Rectal smooth muscle tissue (tissue), 1 donor: ENCODE measurements around the gene NRSN1.

ENCODE experiments used
- H3K27ac ChIP-seq: one replicate; pipeline ENCODE4 v1.7.0; 2013; ENCODE audit warnings: low read depth, low read length, inconsistent platforms
- H3K27me3 ChIP-seq: one replicate; pipeline ENCODE4 v1.7.0; 2013; ENCODE audit warnings: low read length; ENCODE audit not compliant: control insufficient read depth, insufficient read depth
- H3K36me3 ChIP-seq: one replicate; pipeline ENCODE4 v1.7.0; 2013; ENCODE audit warnings: low read length; ENCODE audit not compliant: control insufficient read depth, insufficient read depth
- H3K4me1 ChIP-seq: one replicate; pipeline ENCODE4 v1.7.0; 2013; ENCODE audit warnings: low read length; ENCODE audit not compliant: control insufficient read depth, insufficient read depth
- H3K4me3 ChIP-seq: one replicate; pipeline ENCODE4 v1.7.0; 2013; ENCODE audit warnings: low read length
- H3K9ac ChIP-seq: one replicate; pipeline ENCODE4 v1.7.0; 2013; ENCODE audit warnings: low read length

The NRSN1 gene

GRCh38 chr6:24125980-24126379, at the start of gene NRSN1:
Gene NRSN1 (plus strand): TSS chr6:24126215. CDS start chr6:24134328, 8,113 bp downstream.
- Histone ChIP-seq H3K27me3 (no peaks in the 10 kb centered on the region), H3K4me1 (no peaks in the 10 kb centered on the region), H3K27ac (no peak within 1 kb of the TSS), H3K36me3 (no peaks in the 10 kb centered on the region), H3K9ac (no peak within 1 kb of the TSS), H3K4me3 (peak within 1 kb of the TSS; percentile 41)

- H3K9ac ChIP-seq: no peak overlapping the region
- no peak overlapping the region for H3K4me3 ChIP-seq
- no peaks in the 10 kb centered on the region for H3K27me3 ChIP-seq
- no peaks in the 10 kb centered on the region for H3K4me1 ChIP-seq
- H3K27ac ChIP-seq: no peak overlapping the region
- H3K36me3 ChIP-seq: no peaks in the 10 kb centered on the region
Observed at GRCh38 chr6:24078200-24078599, 47.8 kb upstream of the NRSN1 start.

GRCh38 chr6:24079076-24079475, 46.9 kb upstream of the NRSN1 start:
- H3K4me3 ChIP-seq: no peak overlapping the region
- H3K36me3 ChIP-seq: no peaks in the 10 kb centered on the region

GRCh38 chr6:24080711-24081110, 45.3 kb upstream of the NRSN1 start:
- H3K27ac ChIP-seq: no peak overlapping the region
- no peak overlapping the region for H3K4me3 ChIP-seq
- H3K4me1 ChIP-seq: no peaks in the 10 kb centered on the region
- H3K27me3 ChIP-seq: no peaks in the 10 kb centered on the region
- no peak overlapping the region for H3K9ac ChIP-seq
- no peaks in the 10 kb centered on the region for H3K36me3 ChIP-seq

More at GRCh38 chr6:24079076-24079475, 46.9 kb upstream of the NRSN1 start:
- H3K4me1 ChIP-seq: no peaks in the 10 kb centered on the region
- H3K27me3 ChIP-seq: no peaks in the 10 kb centered on the region
- H3K9ac ChIP-seq: no peak overlapping the region
- no peak overlapping the region for H3K27ac ChIP-seq

- Histone ChIP-seq H3K36me3 (no peaks in the 10 kb centered on the region), H3K4me1 (no peaks in the 10 kb centered on the region), H3K9ac (no peak overlapping the region), H3K4me3 (no peak overlapping the region), H3K27me3 (no peaks in the 10 kb centered on the region), H3K27ac (no peak overlapping the region)
Observed at GRCh38 chr6:24089736-24090135, 36.3 kb upstream of the NRSN1 start.

GRCh38 chr6:24092407-24092806, 33.6 kb upstream of the NRSN1 start:
- Histone ChIP-seq H3K27me3 (no peaks in the 10 kb centered on the region), H3K4me3 (no peak overlapping the region), H3K9ac (no peak overlapping the region), H3K36me3 (no peaks in the 10 kb centered on the region), H3K4me1 (no peaks in the 10 kb centered on the region), H3K27ac (no peak overlapping the region)

GRCh38 chr6:24093381-24093780, 32.6 kb upstream of the NRSN1 start:
- H3K9ac ChIP-seq: no peak overlapping the region
- no peaks in the 10 kb centered on the region for H3K4me1 ChIP-seq
- no peak overlapping the region for H3K27ac ChIP-seq

GRCh38 chr6:24099181-24099580, 26.8 kb upstream of the NRSN1 start:
- no peak overlapping the region for H3K9ac ChIP-seq
- H3K27me3 ChIP-seq: no peaks in the 10 kb centered on the region
- no peaks in the 10 kb centered on the region for H3K36me3 ChIP-seq
- H3K4me1 ChIP-seq: no peaks in the 10 kb centered on the region
- no peak overlapping the region for H3K4me3 ChIP-seq
- no peak overlapping the region for H3K27ac ChIP-seq

More at GRCh38 chr6:24093381-24093780, 32.6 kb upstream of the NRSN1 start:
- H3K27me3 ChIP-seq: no peaks in the 10 kb centered on the region
- no peaks in the 10 kb centered on the region for H3K36me3 ChIP-seq
- H3K4me3 ChIP-seq: no peak overlapping the region

- H3K4me3 ChIP-seq: no peak overlapping the region
- H3K9ac ChIP-seq: no peak overlapping the region
- no peak overlapping the region for H3K27ac ChIP-seq
- H3K27me3 ChIP-seq: no peaks in the 10 kb centered on the region
- no peaks in the 10 kb centered on the region for H3K4me1 ChIP-seq
- H3K36me3 ChIP-seq: no peaks in the 10 kb centered on the region
Observed at GRCh38 chr6:24100024-24100769, 25.8 kb upstream of the NRSN1 start.

- Histone ChIP-seq H3K36me3 (no peaks in the 10 kb centered on the region), H3K4me3 (no peak overlapping the region), H3K27ac (no peak overlapping the region), H3K27me3 (no peaks in the 10 kb centered on the region), H3K9ac (no peak overlapping the region), H3K4me1 (no peaks in the 10 kb centered on the region)
Observed at GRCh38 chr6:24100770-24101155, 25.3 kb upstream of the NRSN1 start.

GRCh38 chr6:24105191-24105590, 20.8 kb upstream of the NRSN1 start:
- Histone ChIP-seq H3K36me3 (no peaks in the 10 kb centered on the region), H3K27me3 (no peaks in the 10 kb centered on the region), H3K27ac (no peak overlapping the region), H3K4me3 (no peak overlapping the region), H3K9ac (no peak overlapping the region), H3K4me1 (no peaks in the 10 kb centered on the region)

GRCh38 chr6:24106291-24106690, 19.7 kb upstream of the NRSN1 start:
- Histone ChIP-seq H3K9ac (no peak overlapping the region), H3K36me3 (no peaks in the 10 kb centered on the region), H3K4me1 (no peaks in the 10 kb centered on the region), H3K27ac (no peak overlapping the region), H3K4me3 (no peak overlapping the region), H3K27me3 (no peaks in the 10 kb centered on the region)

- H3K27me3 ChIP-seq: no peaks in the 10 kb centered on the region
- no peak overlapping the region for H3K4me3 ChIP-seq
- H3K27ac ChIP-seq: no peak overlapping the region
- H3K36me3 ChIP-seq: no peaks in the 10 kb centered on the region
- H3K4me1 ChIP-seq: no peaks in the 10 kb centered on the region
- H3K9ac ChIP-seq: no peak overlapping the region
Observed at GRCh38 chr6:24107294-24107693, 18.7 kb upstream of the NRSN1 start.
